ENCODE data around the gene IDH3G.

DNA sequence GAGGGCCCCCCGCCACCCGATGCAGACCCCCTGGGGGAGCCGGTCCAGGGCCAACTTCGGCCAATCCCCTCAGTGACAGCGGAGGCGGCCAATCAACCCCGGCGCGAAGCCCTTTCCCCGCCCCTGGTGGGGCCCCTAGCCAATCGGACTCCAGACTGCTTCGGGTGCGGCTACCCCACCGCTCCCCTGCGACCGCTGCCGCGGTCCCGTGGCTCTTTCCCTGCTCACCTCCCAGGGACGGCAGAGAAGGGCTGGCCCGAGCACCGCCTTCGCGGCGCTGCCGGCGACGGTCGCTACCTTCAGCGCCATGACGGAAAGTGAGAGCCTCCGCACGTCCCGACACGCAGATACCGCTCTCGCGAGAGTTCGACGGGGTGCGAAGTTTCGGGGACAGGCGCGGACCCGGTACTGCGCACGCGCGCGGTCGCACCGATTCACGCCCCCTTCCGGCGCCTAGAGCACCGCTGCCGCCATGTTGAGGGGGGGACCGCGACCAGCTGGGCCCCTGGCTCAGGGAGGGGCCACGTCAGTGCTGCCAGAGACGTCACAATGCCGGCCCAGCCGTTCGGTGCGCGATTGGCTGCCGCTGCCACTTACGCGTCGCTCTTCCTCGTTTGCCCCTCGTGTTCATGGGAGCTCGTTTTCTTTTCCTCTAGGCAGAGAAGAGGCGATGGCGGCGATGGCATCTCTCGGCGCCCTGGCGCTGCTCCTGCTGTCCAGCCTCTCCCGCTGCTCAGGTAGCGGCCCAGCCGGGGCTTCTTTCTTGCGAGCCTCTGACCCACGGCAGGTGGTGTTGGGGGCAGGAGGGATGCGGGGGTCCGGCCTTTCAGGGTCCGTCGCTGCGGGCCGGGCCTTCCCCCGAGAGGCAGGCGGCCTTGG is at the start of gene IDH3G, which contains the start of gene SSR4:
- no peak for TF ChIP-seq EZH2 (IDR thresholded peaks at IDR 0.05; ENCODE audit: low read length, missing control alignments)
- TF ChIP-seq CTCF (conservative IDR thresholded peaks at IDR 0.05 in 1 of 2, IDR thresholded peaks at IDR 0.05 in 1 of 2; ENCODE audit: low read depth in 1 of 2, low read length in 2 of 2): no peak

Measured in fibroblast of lung (primary cell).